HCT116 (cell line): ENCODE data around the gene KLHL17. TPM values are rescaled to one million over a fixed set of nuclear protein-coding genes. Genes with fewer than 3 reads are reported as not detected.
A peak's percentile ranks its signal among the peaks of the same experiment; 100 is the strongest.

ENCODE experiments used
- ATAC-seq: fragments of 200-7000 bp; cut with Tn5 transposase; 2 replicates; pipeline ENCODE4 v1.9.1; 2020; ENCODE audit warnings: mild to moderate bottlenecking, moderate library complexity
- BruUV-seq: library from RNA; stranded (reverse); fragments of 400-500 nt; replicated peaks from 2 replicates; lab custom pipeline; 2021; lab: Mats Ljungman, UMichigan
- CTCF ChIA-PET: fragments of 300-600 bp; sonication (Branson Sonifier 250); formaldehyde crosslinking; loops from one replicate; lab custom pipeline; 2021; ENCODE audit warnings: antibody characterized with exemption; lab: Charles Lee
- POLR2A ChIA-PET: fragments of 300-600, 350-600 bp; sonication (Branson Sonifier 250); formaldehyde crosslinking; loops from one replicate; lab custom pipeline; 2021; ENCODE audit warnings: antibody characterized with exemption; lab: Charles Lee
- RAD21 ChIA-PET, 2 experiments: fragments of 300-600 bp; sonication (Branson Sonifier 250); formaldehyde crosslinking; loops; one replicate each; lab custom pipeline; 2023; ENCODE audit warnings: low total read pairs in 2 of 2; ENCODE audit not compliant: uncharacterized antibody in 2 of 2, unreplicated experiment in 2 of 2, low non-redundant PET in 1 of 2; lab: Charles Lee
- DNase-seq: peaks from one replicate; pipeline ENCODE4 v3.0.0-alpha.2; 2010; ENCODE audit warnings: low read depth, low spot score
- H2AFZ ChIP-seq: fragments of 200-600 bp; shearing (Covaris generic), sonication (generic); 2 replicates; pipeline ENCODE4 v1.6.1; 2017; ENCODE audit warnings: low read depth, mixed run types, mixed read lengths, antibody characterized with exemption, low read length; ENCODE audit not compliant: poor library complexity, severe bottlenecking
- H3K27ac ChIP-seq: 2 replicates; pipeline ENCODE4 v1.5.1; 2012; ENCODE audit warnings: low read depth, low read length
- H3K27me3 ChIP-seq: fragments of 200-600 bp; sonication (generic); 2 replicates; pipeline ENCODE4 v1.6.1; 2016; ENCODE audit warnings: mixed run types, low read length, mixed read lengths; ENCODE audit not compliant: insufficient read depth
- H3K36me3 ChIP-seq, 2 experiments: fragments of 200-500 bp in 1 of 2; fragments of 200-600 bp in 1 of 2; sonication (Bioruptor generic) in 1 of 2; sonication (generic) in 1 of 2; 2 replicates each; pipeline versions ENCODE4 v1.5.1 to v1.6.1; 2014 to 2016; ENCODE audit warnings: low read length in 2 of 2, inconsistent platforms in 1 of 2, mixed read lengths in 1 of 2, mixed run types in 1 of 2; ENCODE audit not compliant: insufficient read depth in 2 of 2, control insufficient read depth in 1 of 2
- H3K4me1 ChIP-seq, 2 experiments: fragments of 200-600 bp in 1 of 2; sonication (generic) in 1 of 2; 2 replicates each; pipeline versions ENCODE4 v1.5.1 to v1.6.1; 2012 to 2017; ENCODE audit warnings: low read length in 2 of 2, inconsistent platforms in 1 of 2, mild to moderate bottlenecking in 1 of 2, mixed read lengths in 1 of 2, mixed run types in 1 of 2, moderate library complexity in 1 of 2; ENCODE audit not compliant: insufficient read depth in 2 of 2, control insufficient read depth in 1 of 2
- H3K4me2 ChIP-seq: fragments of 200-600 bp; sonication (generic); 2 replicates; pipeline ENCODE4 v1.6.1; 2017; ENCODE audit warnings: mixed run types, low read length, mixed read lengths
- H3K4me3 ChIP-seq, 2 experiments: fragments of 200-600 bp in 1 of 2; sonication (generic) in 1 of 2; replicated peaks in 1 of 2; 2 replicates each; pipeline ENCODE4 v1.5.1; 2011 to 2016; ENCODE audit warnings: low read length in 2 of 2, control low read depth in 1 of 2, low read depth in 1 of 2, mild to moderate bottlenecking in 1 of 2, mixed read lengths in 1 of 2, mixed run types in 1 of 2
- H3K79me2 ChIP-seq: fragments of 200-600 bp; sonication (generic); 2 replicates; pipeline ENCODE4 v1.6.1; 2017; ENCODE audit warnings: mild to moderate bottlenecking, mixed run types, low read length, moderate library complexity, mixed read lengths; ENCODE audit not compliant: insufficient read depth
- H3K9ac ChIP-seq: fragments of 200-600 bp; sonication (generic); 2 replicates; pipeline ENCODE4 v1.6.1; 2016; ENCODE audit warnings: low read length, mixed read lengths
- H3K9me2 ChIP-seq: fragments of 200-600 bp; sonication (generic), shearing (Covaris generic); 2 replicates; pipeline ENCODE4 v1.6.1; 2017; ENCODE audit warnings: mixed run types, mild to moderate bottlenecking, moderate library complexity; ENCODE audit not compliant: insufficient read depth
- H3K9me3 ChIP-seq, 2 experiments: fragments of 200-500 bp in 1 of 2; fragments of 200-600 bp in 1 of 2; sonication (Bioruptor generic) in 1 of 2; sonication (generic) in 1 of 2; 2 replicates each; pipeline ENCODE4 v1.6.1; 2014 to 2017; ENCODE audit warnings: low read length in 2 of 2, mixed read lengths in 2 of 2, inconsistent platforms in 1 of 2, low read depth in 1 of 2, mild to moderate bottlenecking in 1 of 2, mixed run types in 1 of 2, moderate library complexity in 1 of 2; ENCODE audit not compliant: control insufficient read depth in 1 of 2, insufficient read depth in 1 of 2
- H4K20me1 ChIP-seq: fragments of 200-600 bp; sonication (generic), shearing (Covaris generic); 2 replicates; pipeline ENCODE4 v1.6.1; 2017; ENCODE audit warnings: mixed run types, mild to moderate bottlenecking, moderate library complexity; ENCODE audit not compliant: insufficient read depth
- EGR1 ChIP-seq: IDR thresholded peaks from 2 replicates; pipeline ENCODE4 v1.6.1; 2012; ENCODE audit warnings: low read depth
- EZH2 ChIP-seq: fragments of 200-600 bp; sonication (generic); IDR thresholded peaks from 2 replicates; pipeline ENCODE4 v1.6.1; 2017; ENCODE audit warnings: antibody characterized with exemption, mixed run types
- JUND ChIP-seq: IDR thresholded peaks from 2 replicates; pipeline ENCODE4 v1.6.1; 2012
- MAX ChIP-seq: IDR thresholded peaks from 2 replicates; pipeline ENCODE4 v1.6.1; 2012
- POLR2A ChIP-seq: IDR thresholded peaks from 2 replicates; pipeline ENCODE4 v1.7.0; 2011; ENCODE audit warnings: borderline replicate concordance; ENCODE audit not compliant: insufficient read depth, insufficient read length; ENCODE audit errors: extremely low read depth
- SIN3A ChIP-seq: IDR thresholded peaks from 2 replicates; pipeline ENCODE4 v1.6.1; 2012; ENCODE audit warnings: low read depth
- SP1 ChIP-seq: IDR thresholded peaks from 2 replicates; pipeline ENCODE4 v1.6.1; 2012; ENCODE audit warnings: low read depth
- ZFX ChIP-seq: fragments of 450-650 bp; IDR thresholded peaks from 2 replicates; pipeline ENCODE4 v1.6.1; 2017
- ZNF274 ChIP-seq: fragments of 200-500 bp; sonication (Bioruptor generic); IDR thresholded peaks from 2 replicates; pipeline ENCODE4 v1.6.1; 2014; ENCODE audit warnings: mild to moderate bottlenecking, low read depth, low read length, inconsistent platforms
- intact Hi-C: fragments of 100-400 bp; cut with micrococcal nuclease; formaldehyde crosslinking; loops from 2 replicates; pipeline ENCODE4 v1.10.0; 2022
- total RNA-seq: library from RNA; stranded (reverse); gene quantifications from one replicate; pipeline ENCODE4 v1.2.1, GENCODE V29; 2021; ENCODE audit not compliant: unreplicated experiment
- TF ChIP-seq, protein P1 (sequence below): IDR thresholded peaks from 2 replicates; pipeline ENCODE4 v1.6.1; 2012

The KLHL17 gene
- total RNA-seq, 1 experiment from 2014 or later = 100.0 TPM

GRCh38 chr1:939511-940106 lies 20.8 kb upstream of the KLHL17 start:
- no TSS peak for BruUV-seq
- ATAC-seq (no peak), DNase-seq (no peak)
- Histone ChIP-seq H3K27ac (peak overlapping the region; percentile 55; the same call in 1 of the 2 replicates), H3K27me3 (peaks cover 18% of the 10 kb centered on the region; the same call in 1 of the 2 replicates), H3K36me3 (no peaks in the 10 kb centered on the region), H3K9me2 (no peaks in the 10 kb centered on the region), H2AFZ (no peak overlapping the region), H3K4me1 (peaks cover 55 to 62% of the 10 kb centered on the region in 2 experiments), H3K9ac (no peak overlapping the region), H3K9me3 (no peaks in the 10 kb centered on the region), H3K4me3 (peak overlapping the region in 1 of 2 experiments; percentile 7; a peak in 1 of 4 replicates), H3K4me2 (peak overlapping the region; percentile 73), H3K79me2 (no peaks in the 10 kb centered on the region), H4K20me1 (no peaks in the 10 kb centered on the region)
- intact Hi-C loops = loop anchor here (2.0 kb wide), 2 partner anchors 15 to 33 kb away; no protein-coding TSS in a partner anchor
- RAD21 ChIA-PET = interaction anchor here in 1 of 2 experiments (0.7 kb wide), 1 partner anchor 36 kb away, joined by 3 read pairs; no protein-coding TSS in a partner anchor
- TF ChIP-seq SIN3A (no peak), MAX (no peak), ZFX (no peak), JUND (no peak), EZH2 (no peak), ZNF274 (no peak), EGR1 (no peak), POLR2A (no peak), SP1 (no peak)
- TF ChIP-seq, protein P1, sequence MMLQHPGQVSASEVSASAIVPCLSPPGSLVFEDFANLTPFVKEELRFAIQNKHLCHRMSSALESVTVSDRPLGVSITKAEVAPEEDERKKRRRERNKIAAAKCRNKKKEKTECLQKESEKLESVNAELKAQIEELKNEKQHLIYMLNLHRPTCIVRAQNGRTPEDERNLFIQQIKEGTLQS = no peak
- CTCF ChIA-PET = interaction anchor here (1.0 to 2.1 kb wide), 3 partner anchors 35 to 352 kb away, joined by 3 to 6 read pairs (median 5); no protein-coding TSS in a partner anchor
- POLR2A ChIA-PET = no interaction called here
